Transverse colon (tissue), 4 donors: ENCODE data around the gene ZBTB20.

Experiments used
- CTCF ChIP-seq, 5 experiments: fragments of 200-600 bp in 3 of 5; fragments of 450-650 bp in 2 of 5; sonication (generic) in 3 of 5; IDR thresholded peaks; 1 replicate in 2 of 5; 2 replicates in 3 of 5; pipeline ENCODE4 v1.5.1; 2016 to 2017; ENCODE audit warnings: antibody characterized with exemption in 5 of 5, inconsistent platforms in 3 of 5, mild to moderate bottlenecking in 2 of 5, moderate library complexity in 1 of 5
- POLR2A ChIP-seq: fragments of 450-650 bp; IDR thresholded peaks from one replicate; pipeline ENCODE4 v1.6.1; 2016; ENCODE audit warnings: antibody characterized with exemption, mild to moderate bottlenecking, moderate library complexity
- POLR2AphosphoS5 ChIP-seq, 3 donors: sonication (generic); formaldehyde crosslinking; IDR thresholded peaks; one replicate each; pipeline ENCODE4 v1.6.1; 2016; ENCODE audit warnings: antibody characterized with exemption in 3 of 3

GRCh38 chr3:114674036-114674435, 473.1 kb downstream of the ZBTB20 start:
- TF ChIP-seq CTCF (IDR thresholded peaks at IDR 0.05): no peak
- TF ChIP-seq POLR2AphosphoS5 (IDR thresholded peaks at IDR 0.05): no peak
- TF ChIP-seq POLR2A: no peak
